ENCODE results near the gene KCTD17. TPM values are rescaled to one million over a fixed set of nuclear protein-coding genes. Genes with fewer than 3 reads are reported as not detected.

Gene KCTD17
- total and polyA plus RNA-seq, 2 of the 13 experiments (the other 11 are each of a cell fraction or from before 2014, with no cell fraction given): 5.3 to 11.7 TPM

- TF ChIP-seq SNAPC4 (CRISPR knock-in tag; IDR thresholded peaks at IDR 0.05): no peak
- 0 out of 2 replicates have a peak, but pooled peaks have one; percentile 25 for TF ChIP-seq ZNF275 (CRISPR knock-in tag; IDR thresholded peaks at IDR 0.05; ENCODE audit: borderline replicate concordance)
- peak; percentile 44 for TF ChIP-seq SRSF1 (optimal IDR thresholded peaks at IDR 0.05; ENCODE audit: low read depth, low read length)
- TF ChIP-seq ZNF124 (CRISPR knock-in tag; IDR thresholded peaks at IDR 0.05): no peak
- TF ChIP-seq MAFF (IDR thresholded peaks at IDR 0.05; ENCODE audit: low read depth, low read length): no peak
- TF ChIP-seq U2AF2 (IDR thresholded peaks at IDR 0.05; ENCODE audit: low read depth, low read length): no peak
- no peak for TF ChIP-seq SCMH1 (CRISPR knock-in tag; IDR thresholded peaks at IDR 0.05; ENCODE audit: borderline replicate concordance)
- TF ChIP-seq WIZ (CRISPR knock-in tag; IDR thresholded peaks at IDR 0.05): no peak
- TF ChIP-seq CEBPZ (IDR thresholded peaks at IDR 0.05; ENCODE audit: low read length): no peak
- no peak for TF ChIP-seq ZBTB26 (CRISPR knock-in tag; IDR thresholded peaks at IDR 0.05; ENCODE audit: borderline replicate concordance)
- no peak for TF ChIP-seq EHMT2 (IDR thresholded peaks at IDR 0.05; ENCODE audit: borderline replicate concordance, low read depth, low read length)
- TF ChIP-seq ZNF777 (CRISPR knock-in tag; IDR thresholded peaks at IDR 0.05): no peak
- no peak for TF ChIP-seq MNT (IDR thresholded peaks at IDR 0.05)
Measured at GRCh38 chr22:37019309-37020191, 32.0 kb upstream of the KCTD17 start, which contains the start of the genes MPST and TST (continued).
